Ishikawa (cell line): ENCODE results near the gene EBF4.

Experiments
- CREB1 ChIP-seq: IDR thresholded peaks from 2 replicates; pipeline ENCODE4 v1.6.1; 2012; ENCODE audit warnings: low read depth
- EGR1 ChIP-seq: IDR thresholded peaks from 2 replicates; pipeline ENCODE4 v1.6.1; 2012
- EP300 ChIP-seq: IDR thresholded peaks from 2 replicates; pipeline ENCODE4 v1.6.1; 2012; ENCODE audit warnings: borderline replicate concordance
- FOXM1 ChIP-seq: IDR thresholded peaks from 2 replicates; pipeline ENCODE4 v1.6.1; 2012; ENCODE audit warnings: low read depth, borderline replicate concordance
- RAD21 ChIP-seq: IDR thresholded peaks from 2 replicates; pipeline ENCODE4 v1.6.1; 2012; ENCODE audit warnings: low read depth
- TAF1 ChIP-seq: IDR thresholded peaks from 2 replicates; pipeline ENCODE4 v1.6.1; 2012; ENCODE audit warnings: low read depth, mild to moderate bottlenecking
- TCF12 ChIP-seq: IDR thresholded peaks from 2 replicates; pipeline ENCODE4 v1.6.1; 2012; ENCODE audit warnings: low read depth
- TEAD4 ChIP-seq: IDR thresholded peaks from 2 replicates; pipeline ENCODE4 v1.6.1; 2012
- YY1 ChIP-seq: IDR thresholded peaks from 2 replicates; pipeline ENCODE4 v1.6.1; 2012; ENCODE audit warnings: low read depth
- TF ChIP-seq, protein P1 (sequence below): IDR thresholded peaks from 2 replicates; pipeline ENCODE4 v1.6.1; 2012; ENCODE audit warnings: low read depth, mild to moderate bottlenecking

GRCh38 chr20:2691663-2692035 lies 931 bp upstream of the EBF4 start:
- TF ChIP-seq TAF1 (no peak), RAD21 (no peak), EP300 (no peak), YY1 (no peak), TCF12 (no peak), TEAD4 (no peak), FOXM1 (no peak), CREB1 (no peak), EGR1 (no peak)
- TF ChIP-seq, protein P1, sequence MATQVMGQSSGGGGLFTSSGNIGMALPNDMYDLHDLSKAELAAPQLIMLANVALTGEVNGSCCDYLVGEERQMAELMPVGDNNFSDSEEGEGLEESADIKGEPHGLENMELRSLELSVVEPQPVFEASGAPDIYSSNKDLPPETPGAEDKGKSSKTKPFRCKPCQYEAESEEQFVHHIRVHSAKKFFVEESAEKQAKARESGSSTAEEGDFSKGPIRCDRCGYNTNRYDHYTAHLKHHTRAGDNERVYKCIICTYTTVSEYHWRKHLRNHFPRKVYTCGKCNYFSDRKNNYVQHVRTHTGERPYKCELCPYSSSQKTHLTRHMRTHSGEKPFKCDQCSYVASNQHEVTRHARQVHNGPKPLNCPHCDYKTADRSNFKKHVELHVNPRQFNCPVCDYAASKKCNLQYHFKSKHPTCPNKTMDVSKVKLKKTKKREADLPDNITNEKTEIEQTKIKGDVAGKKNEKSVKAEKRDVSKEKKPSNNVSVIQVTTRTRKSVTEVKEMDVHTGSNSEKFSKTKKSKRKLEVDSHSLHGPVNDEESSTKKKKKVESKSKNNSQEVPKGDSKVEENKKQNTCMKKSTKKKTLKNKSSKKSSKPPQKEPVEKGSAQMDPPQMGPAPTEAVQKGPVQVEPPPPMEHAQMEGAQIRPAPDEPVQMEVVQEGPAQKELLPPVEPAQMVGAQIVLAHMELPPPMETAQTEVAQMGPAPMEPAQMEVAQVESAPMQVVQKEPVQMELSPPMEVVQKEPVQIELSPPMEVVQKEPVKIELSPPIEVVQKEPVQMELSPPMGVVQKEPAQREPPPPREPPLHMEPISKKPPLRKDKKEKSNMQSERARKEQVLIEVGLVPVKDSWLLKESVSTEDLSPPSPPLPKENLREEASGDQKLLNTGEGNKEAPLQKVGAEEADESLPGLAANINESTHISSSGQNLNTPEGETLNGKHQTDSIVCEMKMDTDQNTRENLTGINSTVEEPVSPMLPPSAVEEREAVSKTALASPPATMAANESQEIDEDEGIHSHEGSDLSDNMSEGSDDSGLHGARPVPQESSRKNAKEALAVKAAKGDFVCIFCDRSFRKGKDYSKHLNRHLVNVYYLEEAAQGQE, result no peak
